ENCODE measurements around the gene ITGB5. TPM values are rescaled to one million over a fixed set of nuclear protein-coding genes. Genes with fewer than 3 reads are reported as not detected.

ITGB5 gene
- total and polyA plus RNA-seq, 2 experiments from 2014 or later, result 33.9 to 383 TPM

DNA sequence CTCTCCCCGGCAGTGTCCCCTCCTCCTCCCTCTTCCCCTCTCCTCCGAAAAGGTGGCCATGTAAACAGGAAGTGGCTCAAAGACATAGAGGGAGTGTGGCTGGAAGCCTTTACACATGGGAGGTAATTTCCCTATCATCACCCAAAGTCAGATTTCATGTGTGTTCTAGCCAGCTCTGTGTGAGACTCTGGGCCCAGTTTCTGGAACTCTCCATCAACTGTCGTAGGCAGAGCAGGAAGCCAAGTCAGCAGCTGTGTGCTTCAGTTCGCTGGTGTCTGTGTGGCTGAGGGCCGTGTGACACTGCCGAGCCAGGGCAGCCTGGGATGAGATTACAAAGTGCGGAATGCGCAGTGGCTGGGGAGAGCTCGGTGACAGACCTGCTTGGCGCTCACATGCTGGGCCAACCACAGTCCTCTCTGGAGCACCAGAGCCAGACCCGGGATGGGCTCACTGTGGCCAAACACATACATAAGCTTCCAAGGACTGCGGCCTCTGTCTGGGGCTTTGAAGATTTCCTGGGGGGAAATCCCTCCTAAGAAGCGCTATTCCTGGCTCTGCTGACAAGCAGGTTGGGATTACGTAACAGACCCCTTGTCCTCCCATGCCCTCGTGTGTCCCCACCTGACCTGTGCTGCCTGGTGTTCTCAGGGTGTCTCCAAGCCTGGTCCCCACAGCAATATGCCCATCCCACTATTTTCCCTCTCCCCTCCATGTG lies 106.2 kb downstream of the ITGB5 start:
- peak overlapping the region; percentile 97 for H3K27ac ChIP-seq
- in situ Hi-C loops (cut with MboI), result no loop called here
- peak overlapping the region; percentile 67 for H3K4me2 ChIP-seq (ENCODE audit: unreplicated experiment)
- H3K27me3 ChIP-seq (replicated peaks; ENCODE audit: insufficient read depth), result no peaks in the 10 kb centered on the region
- H4K20me1 ChIP-seq (ENCODE audit: insufficient read depth), result no peaks in the 10 kb centered on the region
- no peaks in the 10 kb centered on the region; the same call in 1 of the 2 replicates for H3F3A ChIP-seq (ENCODE audit: insufficient read depth)
- no peaks in the 10 kb centered on the region for H3K9me3 ChIP-seq (ENCODE audit: low read depth)
- H3K9ac ChIP-seq, result peak overlapping the region; percentile 79
- 7 to 9% methylated on average over 14 to 15 of the region's 15 CpGs for WGBS, 2 experiments (ENCODE audit: low coverage in 1 of 2, low lambda C conversion rate in 2 of 2, missing lambda C conversion rate in 2 of 2)
- H3K4me1 ChIP-seq (ENCODE audit: insufficient read depth), result peaks cover 27% of the 10 kb centered on the region
- H2AFZ ChIP-seq, result peak overlapping the region; percentile 52
- no peaks in the 10 kb centered on the region for H3K9me2 ChIP-seq (ENCODE audit: insufficient read depth)
- H3K36me3 ChIP-seq (ENCODE audit: low read depth), result no peaks in the 10 kb centered on the region
- DNase-seq, result peak; percentile 82
- TF ChIP-seq EZH2phosphoT487 (IDR thresholded peaks at IDR 0.05; ENCODE audit: insufficient read depth, low read depth) (no peak), EZH2 (IDR thresholded peaks at IDR 0.05; ENCODE audit: insufficient read depth, poor library complexity, severe bottlenecking) (no peak)
- peaks cover 62% of the 10 kb centered on the region for H3K79me2 ChIP-seq (ENCODE audit: insufficient read depth)
- H3K4me3 ChIP-seq, result peak overlapping the region; percentile 15; the same call in 1 of the 2 replicates

DNA sequence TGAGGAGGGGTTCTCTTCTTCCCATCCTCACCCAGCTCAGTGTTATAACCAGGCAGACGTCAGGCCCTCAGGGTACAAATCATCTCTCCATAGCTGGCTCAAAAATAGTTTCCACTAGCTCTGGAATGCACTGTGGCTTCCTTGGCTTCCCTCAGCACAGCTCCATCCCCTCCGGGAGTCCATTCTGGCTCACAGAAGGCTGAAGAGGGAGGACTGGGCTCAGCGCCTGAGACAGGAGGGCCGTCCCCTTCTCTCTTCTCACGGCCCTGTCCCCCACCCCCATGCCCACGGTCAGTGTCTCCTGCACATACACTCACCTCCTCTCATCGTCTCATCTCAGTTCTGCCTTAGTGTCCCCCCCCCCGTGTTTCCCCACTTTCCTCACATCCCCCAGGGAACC lies 106.8 kb downstream of the ITGB5 start:
- Histone ChIP-seq H3K9me2 (ENCODE audit: insufficient read depth) (no peaks in the 10 kb centered on the region), H3K36me3 (ENCODE audit: low read depth) (no peaks in the 10 kb centered on the region), H2AFZ (peak overlapping the region; percentile 52), H3K27ac (peak overlapping the region; percentile 97), H3K4me2 (ENCODE audit: unreplicated experiment) (peak overlapping the region; percentile 67), H3K4me1 (ENCODE audit: insufficient read depth) (peaks cover 23% of the 10 kb centered on the region), H3K9ac (peak overlapping the region; percentile 79), H3K79me2 (ENCODE audit: insufficient read depth) (peaks cover 60% of the 10 kb centered on the region), H3K4me3 (peak overlapping the region; percentile 15; the same call in 1 of the 2 replicates), H3F3A (ENCODE audit: insufficient read depth) (no peaks in the 10 kb centered on the region; the same call in 1 of the 2 replicates), H4K20me1 (ENCODE audit: insufficient read depth) (no peaks in the 10 kb centered on the region), H3K9me3 (ENCODE audit: low read depth) (no peaks in the 10 kb centered on the region), H3K27me3 (replicated peaks; ENCODE audit: insufficient read depth) (no peaks in the 10 kb centered on the region)
- TF ChIP-seq EZH2 (IDR thresholded peaks at IDR 0.05; ENCODE audit: insufficient read depth, poor library complexity, severe bottlenecking), result no peak
- TF ChIP-seq EZH2phosphoT487 (IDR thresholded peaks at IDR 0.05; ENCODE audit: insufficient read depth, low read depth), result no peak
- WGBS, 2 experiments (ENCODE audit: low coverage in 1 of 2, low lambda C conversion rate in 2 of 2, missing lambda C conversion rate in 2 of 2), result 0 to 5% methylated on average over 6 to 8 of the region's 8 CpGs
- peak; percentile 93 for DNase-seq
- in situ Hi-C loops (cut with MboI), result no loop called here

DNA sequence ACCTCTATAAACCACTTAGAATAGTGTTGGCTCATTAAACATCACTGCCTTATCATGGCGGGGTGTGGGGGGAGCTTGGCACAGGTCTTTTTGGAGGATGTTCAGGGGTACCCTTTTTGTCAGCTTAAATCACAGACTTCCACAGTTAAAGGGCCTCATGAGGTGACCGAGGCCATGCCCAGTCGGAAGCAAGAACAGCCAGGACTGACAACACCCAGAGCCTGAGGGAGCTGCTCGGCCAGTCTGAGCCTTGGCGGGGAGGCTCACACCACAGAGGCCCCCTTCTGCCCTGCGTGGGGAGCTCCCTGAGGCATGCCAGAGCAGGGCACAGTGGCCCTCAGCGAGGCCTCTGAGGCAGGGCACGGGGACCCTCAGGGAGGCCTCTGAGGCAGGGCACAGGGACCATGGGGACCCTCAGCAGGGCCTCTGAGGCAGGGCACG lies 107.4 kb downstream of the ITGB5 start:
- in situ Hi-C loops (cut with MboI), result no loop called here
- Histone ChIP-seq H3K4me3 (no peak overlapping the region), H3K27me3 (replicated peaks; ENCODE audit: insufficient read depth) (no peaks in the 10 kb centered on the region), H2AFZ (no peak overlapping the region), H3K9me3 (ENCODE audit: low read depth) (no peaks in the 10 kb centered on the region), H4K20me1 (ENCODE audit: insufficient read depth) (no peaks in the 10 kb centered on the region), H3K4me1 (ENCODE audit: insufficient read depth) (peaks cover 27% of the 10 kb centered on the region), H3K4me2 (ENCODE audit: unreplicated experiment) (peak overlapping the region; percentile 67), H3K79me2 (ENCODE audit: insufficient read depth) (peaks cover 60% of the 10 kb centered on the region), H3K27ac (peak overlapping the region; percentile 97), H3F3A (ENCODE audit: insufficient read depth) (peaks cover 5% of the 10 kb centered on the region), H3K9ac (peak overlapping the region; percentile 79), H3K36me3 (ENCODE audit: low read depth) (no peaks in the 10 kb centered on the region), H3K9me2 (ENCODE audit: insufficient read depth) (no peaks in the 10 kb centered on the region)
- TF ChIP-seq EZH2phosphoT487 (IDR thresholded peaks at IDR 0.05; ENCODE audit: insufficient read depth, low read depth) (no peak), EZH2 (IDR thresholded peaks at IDR 0.05; ENCODE audit: insufficient read depth, poor library complexity, severe bottlenecking) (no peak)
- no peak for DNase-seq
- WGBS, 2 experiments (ENCODE audit: low coverage in 1 of 2, low lambda C conversion rate in 2 of 2, missing lambda C conversion rate in 2 of 2), result 77 to 86% methylated on average over 7 to 9 of the region's 9 CpGs

DNA sequence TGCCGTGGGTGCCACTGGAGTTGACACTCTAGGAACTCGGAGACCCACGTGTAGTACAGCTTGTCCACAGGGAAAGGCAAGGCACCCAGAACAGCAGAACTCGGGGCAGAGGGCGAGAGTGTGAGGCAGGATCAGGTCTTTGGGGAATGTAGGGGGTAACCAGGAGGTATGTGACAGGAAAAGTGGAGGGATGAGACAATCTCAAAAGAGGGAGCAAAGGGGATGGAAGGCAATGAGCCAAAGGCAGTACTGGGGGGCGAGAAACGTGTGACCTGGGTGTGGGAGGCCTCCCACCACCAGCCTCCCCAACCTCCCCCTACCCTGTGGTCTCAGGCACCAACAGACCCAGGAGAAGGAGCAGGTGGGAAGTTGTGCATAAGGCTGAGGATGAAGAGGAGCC lies 108.0 kb downstream of the ITGB5 start:
- Histone ChIP-seq H3K9ac (no peak overlapping the region), H3K4me1 (ENCODE audit: insufficient read depth) (peaks cover 33% of the 10 kb centered on the region), H3K27me3 (replicated peaks; ENCODE audit: insufficient read depth) (no peaks in the 10 kb centered on the region), H3K4me2 (ENCODE audit: unreplicated experiment) (no peak overlapping the region), H3F3A (ENCODE audit: insufficient read depth) (peaks cover 10% of the 10 kb centered on the region), H3K9me3 (ENCODE audit: low read depth) (no peaks in the 10 kb centered on the region), H3K9me2 (ENCODE audit: insufficient read depth) (no peaks in the 10 kb centered on the region), H3K27ac (peak overlapping the region; percentile 97; the same call in 1 of the 2 replicates), H4K20me1 (ENCODE audit: insufficient read depth) (no peaks in the 10 kb centered on the region), H3K79me2 (ENCODE audit: insufficient read depth) (peaks cover 53% of the 10 kb centered on the region), H3K36me3 (ENCODE audit: low read depth) (no peaks in the 10 kb centered on the region), H2AFZ (no peak overlapping the region), H3K4me3 (no peak overlapping the region)
- TF ChIP-seq EZH2phosphoT487 (IDR thresholded peaks at IDR 0.05; ENCODE audit: insufficient read depth, low read depth), result no peak
- no peak for TF ChIP-seq EZH2 (IDR thresholded peaks at IDR 0.05; ENCODE audit: insufficient read depth, poor library complexity, severe bottlenecking)
- no peak for DNase-seq
- 83 to 86% methylated on average over 7 of the region's 7 CpGs for WGBS, 2 experiments (ENCODE audit: low coverage in 1 of 2, low lambda C conversion rate in 2 of 2, missing lambda C conversion rate in 2 of 2)
- in situ Hi-C loops (cut with MboI), result no loop called here
